Measurements from ENCODE around the gene DBNDD1.

DNA sequence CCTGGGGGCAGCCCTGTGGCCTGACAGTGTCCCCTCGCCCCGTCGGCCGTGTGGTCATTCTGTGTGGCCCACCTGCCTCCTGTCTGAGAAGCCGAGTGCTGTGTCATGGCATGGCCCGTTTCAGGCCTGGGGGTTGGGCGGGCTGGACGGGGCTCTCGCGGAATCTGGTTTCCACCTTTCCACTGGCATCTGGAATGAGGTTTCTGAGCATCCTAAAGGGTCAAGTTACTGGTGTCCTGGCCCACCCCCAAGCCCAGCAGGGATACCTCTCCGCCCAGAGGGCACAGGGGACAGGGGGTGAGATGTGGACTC lies 7.8 kb downstream of the DBNDD1 start:
- TF ChIP-seq, protein P1, sequence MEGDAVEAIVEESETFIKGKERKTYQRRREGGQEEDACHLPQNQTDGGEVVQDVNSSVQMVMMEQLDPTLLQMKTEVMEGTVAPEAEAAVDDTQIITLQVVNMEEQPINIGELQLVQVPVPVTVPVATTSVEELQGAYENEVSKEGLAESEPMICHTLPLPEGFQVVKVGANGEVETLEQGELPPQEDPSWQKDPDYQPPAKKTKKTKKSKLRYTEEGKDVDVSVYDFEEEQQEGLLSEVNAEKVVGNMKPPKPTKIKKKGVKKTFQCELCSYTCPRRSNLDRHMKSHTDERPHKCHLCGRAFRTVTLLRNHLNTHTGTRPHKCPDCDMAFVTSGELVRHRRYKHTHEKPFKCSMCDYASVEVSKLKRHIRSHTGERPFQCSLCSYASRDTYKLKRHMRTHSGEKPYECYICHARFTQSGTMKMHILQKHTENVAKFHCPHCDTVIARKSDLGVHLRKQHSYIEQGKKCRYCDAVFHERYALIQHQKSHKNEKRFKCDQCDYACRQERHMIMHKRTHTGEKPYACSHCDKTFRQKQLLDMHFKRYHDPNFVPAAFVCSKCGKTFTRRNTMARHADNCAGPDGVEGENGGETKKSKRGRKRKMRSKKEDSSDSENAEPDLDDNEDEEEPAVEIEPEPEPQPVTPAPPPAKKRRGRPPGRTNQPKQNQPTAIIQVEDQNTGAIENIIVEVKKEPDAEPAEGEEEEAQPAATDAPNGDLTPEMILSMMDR (IDR thresholded peaks at IDR 0.05) = no peak
- TF ChIP-seq POLR2A (IDR thresholded peaks at IDR 0.05) (no peak), POLR2AphosphoS5 (IDR thresholded peaks at IDR 0.05) (no peak)
